Upper lobe of right lung (tissue), 1 donor: ENCODE measurements around the gene SLC2A3. TPM values are rescaled to one million over a fixed set of nuclear protein-coding genes. Genes with fewer than 3 reads are reported as not detected.
A peak's percentile ranks its signal among the peaks of the same experiment; 100 is the strongest.
"Not testable (repeated sequence)": the region's sequence is repeated elsewhere in the genome, so short reads cannot be mapped to it uniquely, and the experiment has no call there.

Experiments
- ATAC-seq: fragments of 200-7000 bp; cut with Tn5 transposase; one replicate; pipeline ENCODE4 v1.9.1; 2020; ENCODE audit warnings: mild to moderate bottlenecking, moderate library complexity
- DNase-seq: peaks from one replicate; pipeline ENCODE4 v3.0.0-alpha.2; 2020
- H3K27ac ChIP-seq: fragments of 200-600 bp; one replicate; pipeline ENCODE4 v1.8.0; 2022
- H3K27me3 ChIP-seq: fragments of 200-600 bp; one replicate; pipeline ENCODE4 v1.8.0; 2022; ENCODE audit warnings: mild to moderate bottlenecking
- H3K36me3 ChIP-seq: fragments of 200-600 bp; one replicate; pipeline ENCODE4 v1.8.0; 2022
- H3K4me1 ChIP-seq: fragments of 200-600 bp; one replicate; pipeline ENCODE4 v1.8.0; 2022
- H3K4me3 ChIP-seq: fragments of 200-600 bp; one replicate; pipeline ENCODE4 v1.8.0; 2022; ENCODE audit warnings: mild to moderate bottlenecking
- H3K9me3 ChIP-seq: fragments of 200-600 bp; one replicate; pipeline ENCODE4 v1.8.0; 2022
- intact Hi-C: fragments of 100-400 bp; cut with DNase I; formaldehyde crosslinking; loops from one replicate; pipeline ENCODE4 v1.11.0; 2022
- long read RNA-seq: library from polyadenylated mRNA; unstranded; transcript quantifications from one replicate; pipeline ENCODE4 v2.0.0, GENCODE V29; 2021
- total RNA-seq: library from RNA; stranded (reverse); fragmentation: NEBNext Ultra II Directional; extraction: Animal tissue kit (Norgen Biotek cat#: 25700); gene quantifications from one replicate; pipeline ENCODE4 v1.2.1, GENCODE V29; 2021
- TF ChIP-seq, protein P1 (sequence below): fragments of 200-600 bp; IDR thresholded peaks from one replicate; pipeline ENCODE4 v1.8.0; 2022; ENCODE audit warnings: antibody characterized with exemption
- donor health status: DM: no; HTN: yes; CAD: no; lungs with severe emphysema.

The SLC2A3 gene
- total RNA-seq, result 153 TPM
- long read RNA-seq, full-length matches to known transcripts, result 42 of 51 reads
- long read RNA-seq, partial matches to known transcripts, result 5 of 51 reads
- long read RNA-seq, other reads (novel, unspliced or antisense), result 4 of 51 reads

DNA sequence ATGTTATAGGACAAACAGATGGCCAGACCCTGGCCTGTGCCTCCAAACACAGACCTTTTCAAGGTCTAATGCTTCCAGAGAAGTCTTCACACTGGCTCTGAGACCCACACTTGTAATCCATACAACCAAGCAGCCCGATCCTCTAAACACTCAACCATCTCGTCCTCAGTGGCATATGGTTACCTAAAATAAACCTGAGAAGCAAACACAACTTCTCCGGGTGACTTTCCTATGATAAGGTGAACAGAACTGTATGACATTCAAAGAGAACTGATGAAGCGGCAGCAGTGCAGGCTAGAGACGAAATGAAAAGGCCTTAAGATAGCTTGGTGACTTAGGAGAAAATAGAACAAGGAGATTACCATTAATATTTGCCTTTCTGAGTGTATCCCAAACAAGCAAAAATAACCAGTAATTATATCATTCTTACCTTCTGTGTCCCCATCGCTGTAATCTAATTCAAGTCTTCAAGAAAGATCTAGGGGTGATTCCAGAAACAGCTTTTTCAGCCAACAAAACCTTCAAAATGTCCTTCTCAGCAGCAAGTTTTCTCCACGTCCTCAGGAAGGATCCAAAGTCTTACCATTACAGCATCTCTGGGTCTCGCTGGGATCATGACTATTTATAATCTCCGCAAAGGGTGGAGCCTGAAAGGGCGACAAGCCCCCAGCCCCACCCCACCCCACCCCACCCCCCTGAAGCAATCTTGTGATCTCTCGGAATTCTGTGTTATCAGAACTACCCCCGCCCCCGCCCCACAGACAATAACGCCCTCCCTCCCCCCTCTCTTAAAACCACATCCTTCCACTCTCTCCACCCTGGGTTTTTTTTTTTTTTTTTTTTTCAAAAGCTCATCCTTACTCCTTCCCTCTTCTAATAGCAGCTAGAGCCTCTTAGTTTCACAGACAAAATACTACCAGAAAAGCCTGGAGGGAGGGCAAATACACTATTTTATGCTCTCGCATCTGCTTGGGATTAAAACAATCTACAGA lies at the start of gene SLC2A3:
TSS of gene SLC2A3 (minus strand) at position 598 of the 992 bp plus-strand sequence. CDS start at position 445, 153 bp downstream.
- Histone ChIP-seq H3K27ac (peak within 1 kb of the TSS; percentile 86), H3K4me1 (peaks cover 12% of the 10 kb centered on the region), H3K36me3 (peaks cover 22% of the 10 kb centered on the region), H3K9me3 (no peaks in the 10 kb centered on the region), H3K27me3 (no peaks in the 10 kb centered on the region), H3K4me3 (peak within 1 kb of the TSS; percentile 71)
- ATAC-seq, result peak; percentile 84
- DNase-seq, result no peak
- intact Hi-C loops, result loop anchor here (10.0 kb wide), 1 partner anchor 59 kb away; no protein-coding TSS in a partner anchor
- TF ChIP-seq, protein P1, sequence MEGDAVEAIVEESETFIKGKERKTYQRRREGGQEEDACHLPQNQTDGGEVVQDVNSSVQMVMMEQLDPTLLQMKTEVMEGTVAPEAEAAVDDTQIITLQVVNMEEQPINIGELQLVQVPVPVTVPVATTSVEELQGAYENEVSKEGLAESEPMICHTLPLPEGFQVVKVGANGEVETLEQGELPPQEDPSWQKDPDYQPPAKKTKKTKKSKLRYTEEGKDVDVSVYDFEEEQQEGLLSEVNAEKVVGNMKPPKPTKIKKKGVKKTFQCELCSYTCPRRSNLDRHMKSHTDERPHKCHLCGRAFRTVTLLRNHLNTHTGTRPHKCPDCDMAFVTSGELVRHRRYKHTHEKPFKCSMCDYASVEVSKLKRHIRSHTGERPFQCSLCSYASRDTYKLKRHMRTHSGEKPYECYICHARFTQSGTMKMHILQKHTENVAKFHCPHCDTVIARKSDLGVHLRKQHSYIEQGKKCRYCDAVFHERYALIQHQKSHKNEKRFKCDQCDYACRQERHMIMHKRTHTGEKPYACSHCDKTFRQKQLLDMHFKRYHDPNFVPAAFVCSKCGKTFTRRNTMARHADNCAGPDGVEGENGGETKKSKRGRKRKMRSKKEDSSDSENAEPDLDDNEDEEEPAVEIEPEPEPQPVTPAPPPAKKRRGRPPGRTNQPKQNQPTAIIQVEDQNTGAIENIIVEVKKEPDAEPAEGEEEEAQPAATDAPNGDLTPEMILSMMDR, result no peak

DNA sequence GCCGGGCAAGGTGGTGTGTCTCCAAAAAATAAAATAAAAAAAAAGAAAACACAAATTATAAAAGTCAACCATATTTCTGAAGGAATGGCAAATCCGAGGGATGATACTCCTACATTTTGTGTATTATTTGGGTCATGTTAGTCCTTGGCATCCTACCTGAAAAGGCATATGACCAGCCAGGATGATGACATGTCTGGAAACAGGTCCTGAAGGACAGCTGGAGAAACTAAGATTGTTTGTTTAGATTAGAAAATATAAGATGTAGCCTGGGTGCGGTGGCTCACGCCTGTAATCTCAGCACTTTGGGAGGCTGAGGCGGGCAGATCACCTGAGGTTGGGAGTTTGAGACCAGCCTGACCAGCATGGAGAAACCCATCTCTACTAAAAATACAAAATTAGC lies 48.9 kb upstream of the SLC2A3 start:
- H3K27me3 ChIP-seq, result no peaks in the 10 kb centered on the region
- intact Hi-C loops, result no loop called here
- no peaks in the 10 kb centered on the region for H3K9me3 ChIP-seq
- TF ChIP-seq, protein P1, result no peak
- peaks cover 6% of the 10 kb centered on the region for H3K4me1 ChIP-seq
- ATAC-seq, result no peak
- H3K27ac ChIP-seq, result no peak overlapping the region
- H3K4me3 ChIP-seq, result no peak overlapping the region
- H3K36me3 ChIP-seq, result no peaks in the 10 kb centered on the region
- no peak for DNase-seq

DNA sequence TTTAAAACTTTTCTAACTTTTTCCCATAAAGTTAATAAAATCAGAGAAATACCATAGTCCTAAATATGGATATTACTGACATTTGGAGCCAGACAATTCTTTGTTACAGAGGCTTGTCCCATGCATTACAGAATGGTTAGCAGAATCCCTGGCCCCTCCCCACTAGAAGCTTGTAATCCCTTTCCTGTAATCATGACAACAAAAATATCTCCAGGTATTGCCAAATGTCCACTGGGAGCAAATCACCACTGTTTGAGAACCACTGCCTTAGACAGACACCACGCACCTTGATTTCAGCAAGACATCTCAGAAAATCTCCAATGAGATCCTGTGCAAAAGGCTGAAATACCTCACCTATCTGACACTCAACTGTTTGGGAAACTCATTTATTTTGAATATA lies 47.5 kb upstream of the SLC2A3 start:
- H3K4me1 ChIP-seq, H3K27me3 ChIP-seq, H3K27ac ChIP-seq, H3K4me3 ChIP-seq, ATAC-seq, DNase-seq, H3K36me3 ChIP-seq, H3K9me3 ChIP-seq, intact Hi-C loops: not testable (repeated sequence)

DNA sequence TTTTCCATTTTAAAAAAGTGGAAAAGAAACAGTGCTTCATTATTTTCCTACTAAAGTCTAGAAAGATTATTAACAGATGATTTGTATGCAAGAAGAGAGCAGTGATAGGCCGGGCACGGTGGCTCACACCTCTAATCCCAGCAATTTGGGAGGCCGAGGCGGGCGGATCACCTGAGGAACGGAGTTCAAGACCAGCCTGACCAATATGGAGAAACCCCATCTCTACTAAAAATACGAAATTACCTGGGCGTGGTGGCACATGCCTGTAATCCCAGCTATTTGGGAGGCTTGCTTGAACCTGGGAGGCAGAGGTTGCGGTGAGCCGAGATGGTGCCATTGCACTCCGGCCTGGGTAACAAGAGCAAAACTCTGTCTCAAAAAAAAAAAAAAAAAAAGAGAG lies 47.0 kb upstream of the SLC2A3 start:
- ATAC-seq, H3K4me1 ChIP-seq, H3K36me3 ChIP-seq, DNase-seq, H3K27me3 ChIP-seq, H3K4me3 ChIP-seq, H3K9me3 ChIP-seq, intact Hi-C loops, H3K27ac ChIP-seq: not testable (repeated sequence)

DNA sequence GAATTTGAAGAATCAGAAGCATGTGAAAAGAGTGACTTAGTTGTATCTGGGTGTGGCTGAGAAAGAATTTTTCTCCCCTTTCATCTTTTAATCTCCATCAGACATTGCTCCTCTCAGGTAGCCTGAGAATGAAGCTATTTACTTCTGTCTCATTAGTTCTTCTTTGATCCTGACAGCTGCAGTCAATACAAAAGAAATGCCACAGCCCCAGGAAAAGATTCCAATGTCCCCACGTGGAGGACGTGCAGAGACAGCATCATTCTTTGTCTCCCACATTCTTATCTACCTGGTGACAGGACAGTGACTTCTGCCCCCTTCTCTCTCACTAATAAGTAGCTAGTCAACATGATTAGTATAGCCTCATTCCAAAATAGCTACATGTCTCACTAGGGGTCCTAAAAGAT lies 46.3 kb upstream of the SLC2A3 start:
- H3K27me3 ChIP-seq, H3K9me3 ChIP-seq, H3K4me3 ChIP-seq, H3K36me3 ChIP-seq, H3K27ac ChIP-seq, H3K4me1 ChIP-seq, ATAC-seq, DNase-seq, intact Hi-C loops: not testable (repeated sequence)

DNA sequence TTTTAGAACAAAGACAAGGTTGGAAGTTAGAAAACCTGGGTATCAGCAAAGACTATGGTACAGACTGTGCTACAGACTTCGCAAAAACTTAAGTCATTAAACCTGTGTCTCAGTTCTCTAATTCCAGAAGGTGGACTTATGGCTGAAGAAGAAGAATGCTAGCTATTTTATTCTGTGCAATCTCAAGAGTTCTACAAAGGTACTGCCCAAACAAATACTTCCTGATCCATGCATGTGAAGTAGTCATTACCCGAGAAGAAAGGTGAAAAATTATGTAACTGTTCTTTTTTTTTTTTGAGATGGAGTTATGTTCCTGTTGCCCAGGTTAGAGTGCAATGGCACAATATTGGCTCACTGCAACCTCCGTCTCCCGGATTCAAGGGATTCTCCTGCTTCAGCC lies 45.5 kb upstream of the SLC2A3 start:
- no peak overlapping the region for H3K4me3 ChIP-seq
- H3K9me3 ChIP-seq, result no peaks in the 10 kb centered on the region
- intact Hi-C loops, result no loop called here
- H3K27ac ChIP-seq, result peak overlapping the region; percentile 70
- no peaks in the 10 kb centered on the region for H3K36me3 ChIP-seq
- ATAC-seq, result peak; percentile 93
- H3K4me1 ChIP-seq, result no peaks in the 10 kb centered on the region
- TF ChIP-seq, protein P1, result no peak
- DNase-seq, result no peak
- H3K27me3 ChIP-seq, result no peaks in the 10 kb centered on the region

DNA sequence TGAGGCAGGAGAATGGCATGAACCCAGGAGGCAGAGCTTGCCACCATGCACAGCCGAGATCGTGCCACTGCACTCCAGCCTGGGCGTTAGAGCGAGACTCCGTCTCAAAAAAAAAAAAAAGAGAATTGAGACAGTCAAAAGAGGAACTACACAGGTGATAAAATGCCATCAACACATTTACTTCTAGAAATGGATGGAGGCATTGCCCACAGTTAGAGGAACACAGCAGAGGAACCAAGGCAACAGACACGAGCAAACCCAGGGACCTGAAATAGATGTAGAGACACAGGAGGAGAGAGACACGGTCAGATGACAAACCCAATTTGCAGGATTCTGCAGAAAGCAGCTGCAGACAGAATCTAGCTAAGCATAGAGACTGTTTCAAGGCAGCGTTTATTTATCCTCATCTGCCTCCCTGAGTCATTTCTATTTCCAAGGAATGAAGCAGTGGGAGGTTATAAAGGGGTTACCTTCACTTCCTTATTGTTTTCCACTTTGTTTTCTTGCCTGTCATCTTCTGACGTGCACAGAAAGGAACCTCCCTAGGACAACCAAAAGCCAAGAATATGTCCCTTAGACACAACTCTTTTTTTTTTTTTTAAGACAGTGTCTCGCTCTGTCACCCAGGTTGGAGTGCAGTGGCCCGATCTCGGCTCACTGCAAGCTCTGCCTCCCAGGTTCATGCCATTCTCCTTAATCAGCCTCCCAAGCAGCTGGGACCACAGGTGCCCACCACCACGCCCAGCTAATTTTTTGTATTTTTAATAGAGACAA lies 41.6 kb upstream of the SLC2A3 start:
- intact Hi-C loops, H3K27me3 ChIP-seq, DNase-seq, H3K9me3 ChIP-seq, H3K36me3 ChIP-seq, H3K4me1 ChIP-seq, H3K27ac ChIP-seq, H3K4me3 ChIP-seq: not testable (repeated sequence)
- ATAC-seq, result peak; percentile 38
